GM12865 (cell line): ENCODE measurements around the gene ELL.

ENCODE experiments used
- DNase-seq: peaks from one replicate; pipeline ENCODE4 v3.0.0; 2010; ENCODE audit warnings: low read depth
- H3K4me3 ChIP-seq: 2 replicates; pipeline ENCODE4 v1.5.1; 2011; ENCODE audit warnings: mild to moderate bottlenecking, low read depth, low read length, control low read depth
- TF ChIP-seq, protein P1 (sequence below): IDR thresholded peaks from 2 replicates; pipeline ENCODE4 v1.5.1; 2011; ENCODE audit warnings: low read length, control low read depth, low read depth, inconsistent platforms; ENCODE audit not compliant: insufficient read depth; ENCODE audit errors: missing control alignments

Gene ELL

GRCh38 chr19:18440936-18441803, 80.7 kb downstream of the ELL start:
- no peak for DNase-seq
- H3K4me3 ChIP-seq = no peak overlapping the region
- TF ChIP-seq, protein P1, sequence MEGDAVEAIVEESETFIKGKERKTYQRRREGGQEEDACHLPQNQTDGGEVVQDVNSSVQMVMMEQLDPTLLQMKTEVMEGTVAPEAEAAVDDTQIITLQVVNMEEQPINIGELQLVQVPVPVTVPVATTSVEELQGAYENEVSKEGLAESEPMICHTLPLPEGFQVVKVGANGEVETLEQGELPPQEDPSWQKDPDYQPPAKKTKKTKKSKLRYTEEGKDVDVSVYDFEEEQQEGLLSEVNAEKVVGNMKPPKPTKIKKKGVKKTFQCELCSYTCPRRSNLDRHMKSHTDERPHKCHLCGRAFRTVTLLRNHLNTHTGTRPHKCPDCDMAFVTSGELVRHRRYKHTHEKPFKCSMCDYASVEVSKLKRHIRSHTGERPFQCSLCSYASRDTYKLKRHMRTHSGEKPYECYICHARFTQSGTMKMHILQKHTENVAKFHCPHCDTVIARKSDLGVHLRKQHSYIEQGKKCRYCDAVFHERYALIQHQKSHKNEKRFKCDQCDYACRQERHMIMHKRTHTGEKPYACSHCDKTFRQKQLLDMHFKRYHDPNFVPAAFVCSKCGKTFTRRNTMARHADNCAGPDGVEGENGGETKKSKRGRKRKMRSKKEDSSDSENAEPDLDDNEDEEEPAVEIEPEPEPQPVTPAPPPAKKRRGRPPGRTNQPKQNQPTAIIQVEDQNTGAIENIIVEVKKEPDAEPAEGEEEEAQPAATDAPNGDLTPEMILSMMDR = no peak

GRCh38 chr19:18440415-18440877, 81.4 kb downstream of the ELL start:
- peak; percentile 59 for DNase-seq
- TF ChIP-seq, protein P1 = peak; percentile 55
- H3K4me3 ChIP-seq = no peak overlapping the region

- H3K4me3 ChIP-seq = no peak overlapping the region
- DNase-seq = no peak
- TF ChIP-seq, protein P1 = no peak
These were observed 82.0 kb downstream of the ELL start for GRCh38 chr19:18439910-18440237.

DNA sequence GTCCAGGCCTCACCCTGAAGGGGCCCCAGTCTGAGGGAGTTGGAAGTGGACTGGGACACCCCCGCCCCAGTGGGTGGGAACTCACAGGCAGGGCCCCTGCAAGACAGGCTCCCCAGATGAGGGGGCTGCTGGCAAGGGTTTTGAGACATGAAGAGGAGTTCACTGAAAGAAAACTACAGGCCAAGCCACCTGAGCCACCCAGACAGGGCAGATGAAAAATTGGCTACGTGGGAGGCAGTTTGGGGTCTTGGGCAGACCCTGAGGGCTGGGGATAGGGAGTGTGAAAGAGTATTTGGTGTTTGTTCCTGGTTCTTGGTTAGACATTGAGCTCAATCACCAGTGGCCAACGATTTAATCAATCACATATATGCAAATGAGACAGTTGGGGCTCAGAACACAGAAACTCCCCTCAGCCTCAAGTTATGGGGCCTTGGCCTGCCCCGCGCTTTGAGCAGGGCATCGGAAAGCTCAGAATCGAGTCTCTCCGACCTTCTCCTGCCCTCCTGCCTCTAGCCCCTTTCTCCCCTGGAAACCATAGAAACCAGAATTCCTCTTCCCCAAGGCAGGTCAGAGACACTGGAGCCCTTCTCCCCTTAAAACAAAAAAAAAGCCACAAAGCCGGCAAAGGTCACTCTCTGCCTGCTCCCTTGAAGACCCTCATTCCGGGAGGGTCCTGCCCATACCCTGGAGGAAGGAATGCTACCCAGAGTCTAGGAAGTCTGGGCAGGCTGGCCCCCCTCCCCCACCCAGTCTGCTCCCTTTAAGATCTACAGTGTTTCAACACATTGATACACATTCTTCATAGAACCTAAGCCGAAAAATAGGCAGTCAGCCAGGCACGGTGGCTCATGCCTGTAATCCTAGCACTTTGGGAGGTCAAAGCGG, 82.6 kb downstream of the ELL start:
- no peak for DNase-seq
- H3K4me3 ChIP-seq = no peak overlapping the region
- TF ChIP-seq, protein P1 = no peak

DNA sequence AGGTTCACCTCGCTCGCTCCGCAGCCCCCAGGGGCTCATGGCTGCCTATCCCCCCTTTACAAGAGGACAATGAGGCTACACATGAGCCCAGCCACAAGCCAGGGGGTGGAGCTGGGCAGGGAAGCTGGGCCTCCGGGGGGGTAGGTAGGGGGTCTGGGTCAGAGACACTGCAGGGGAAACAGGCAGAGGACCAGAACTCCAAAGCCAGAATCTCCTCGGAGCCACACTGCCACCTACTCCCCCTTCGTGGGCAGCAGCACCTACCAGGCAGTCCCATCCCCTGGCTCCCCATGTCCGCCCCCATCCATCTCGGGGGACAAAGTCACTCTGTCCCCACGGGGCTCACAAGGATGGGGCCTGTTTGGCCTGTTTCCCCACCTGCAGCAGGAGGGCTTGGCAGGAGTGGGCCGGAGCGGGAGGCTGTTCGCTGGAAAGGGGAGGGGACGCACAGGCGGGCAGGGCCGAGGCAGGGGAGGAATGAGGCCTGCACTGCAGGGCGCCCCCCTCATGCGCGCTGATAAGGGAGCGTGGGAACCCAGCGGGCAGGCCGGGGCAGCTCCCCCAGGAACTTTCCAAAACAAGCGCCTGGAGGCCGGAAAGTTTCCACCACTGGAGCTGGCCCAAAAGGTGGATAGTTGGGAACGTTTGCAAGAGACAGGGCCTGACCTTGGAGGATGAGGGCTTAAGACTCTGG, 83.4 kb downstream of the ELL start:
- H3K4me3 ChIP-seq = no peak overlapping the region
- TF ChIP-seq, protein P1 = no peak
- no peak for DNase-seq

- no peak for DNase-seq
- peak within 1 kb of the TSS; percentile 63 for H3K4me3 ChIP-seq
- TF ChIP-seq, protein P1 = no peak
These were observed 84.2 kb downstream of the ELL start, which contains the start of gene ISYNA1 for GRCh38 chr19:18437491-18438330. Gene ISYNA1, minus strand, starts transcription at chr19:18438133. Its CDS starts 154 bp downstream, at chr19:18437979.
